GM10847 (cell line): Measurements from ENCODE around the gene ZBTB40.

Source experiments
- POLR2A ChIP-seq: IDR thresholded peaks from 2 replicates; pipeline ENCODE4 v1.6.1; 2011; ENCODE audit not compliant: insufficient read length; ENCODE audit errors: extremely low read depth

The ZBTB40 gene

DNA sequence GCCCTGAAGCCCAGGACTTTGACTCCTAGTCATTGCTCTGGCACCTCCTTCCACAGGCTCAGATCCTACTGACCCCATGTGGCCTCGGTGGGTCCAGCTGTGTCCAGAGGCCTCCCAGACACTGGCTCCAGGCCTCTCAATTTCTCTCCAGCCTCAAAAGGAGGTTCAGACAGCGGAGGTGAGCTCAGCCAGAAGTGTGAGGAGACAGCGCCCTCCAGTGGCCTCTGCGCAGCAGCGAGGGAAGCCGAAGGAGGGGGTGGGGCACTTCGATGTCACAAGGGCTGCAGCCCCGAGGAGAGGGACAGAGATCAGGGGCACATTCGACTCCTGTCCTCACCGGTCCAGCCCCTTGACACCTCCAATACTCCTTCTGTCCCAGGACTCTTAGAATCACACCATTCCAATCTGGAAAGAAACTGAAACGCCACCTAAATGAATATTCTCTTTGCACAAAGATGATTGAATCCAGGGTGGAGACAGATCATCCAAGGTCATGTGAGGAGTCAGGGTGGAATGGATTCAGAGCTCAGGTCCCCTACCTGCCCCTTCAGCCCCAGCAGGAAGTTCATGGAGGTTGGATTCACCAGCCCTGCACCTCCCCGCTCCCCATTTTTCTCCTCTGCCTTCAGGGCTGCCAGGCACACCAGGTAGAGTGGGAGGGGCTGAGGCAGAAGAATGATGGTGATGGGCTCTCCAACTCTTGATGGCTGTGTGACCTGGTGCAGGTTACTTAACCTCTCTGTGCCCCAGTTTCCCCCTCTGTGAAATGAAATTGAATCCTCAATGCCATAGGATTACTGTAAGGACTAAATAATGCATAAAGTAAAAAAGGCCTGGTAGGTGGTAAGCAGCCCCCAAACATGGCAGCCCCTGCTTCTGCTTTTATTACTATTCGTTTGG, 34.8 kb upstream of the ZBTB40 start:
- TF ChIP-seq POLR2A = no peak

DNA sequence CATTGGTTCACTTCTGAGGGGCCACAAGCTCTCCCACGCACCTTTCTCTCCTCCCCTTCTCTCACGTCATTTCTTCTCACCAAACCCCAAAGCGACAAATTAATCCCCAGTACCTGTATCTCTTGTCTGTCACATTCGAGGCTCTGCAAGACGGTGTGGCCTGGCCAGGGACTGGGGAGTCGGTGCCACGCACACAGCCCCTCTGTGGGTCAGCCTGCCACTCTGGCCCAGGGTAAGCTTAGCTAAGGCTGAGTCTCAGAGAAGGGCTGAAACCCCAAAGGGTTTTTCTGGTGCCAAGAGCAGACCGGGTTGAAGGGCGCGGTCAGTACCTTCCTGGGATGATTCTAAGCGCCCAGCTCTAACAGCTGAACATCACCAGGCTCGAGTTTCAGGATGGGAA, 34.2 kb upstream of the ZBTB40 start:
- TF ChIP-seq POLR2A = no peak

DNA sequence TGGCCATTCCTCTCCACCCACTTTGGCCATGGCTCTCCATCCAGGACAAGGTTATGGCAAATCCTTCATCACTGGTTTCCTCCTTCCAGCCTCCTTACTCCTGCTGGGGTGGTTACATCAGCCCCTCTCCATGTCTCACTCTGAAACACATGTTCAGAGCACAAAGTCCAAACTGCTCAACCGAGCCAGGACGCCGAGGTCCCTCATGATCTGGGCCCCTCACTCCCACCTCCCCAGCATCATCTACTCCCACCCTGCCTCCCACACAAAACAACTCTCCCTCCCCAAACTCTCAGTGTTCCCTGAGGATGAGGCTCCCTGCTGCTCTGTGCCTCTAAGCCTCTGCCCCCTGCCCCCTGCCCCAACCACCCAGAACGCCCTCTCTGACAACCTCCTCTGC, 33.3 kb upstream of the ZBTB40 start:
- TF ChIP-seq POLR2A = no peak

DNA sequence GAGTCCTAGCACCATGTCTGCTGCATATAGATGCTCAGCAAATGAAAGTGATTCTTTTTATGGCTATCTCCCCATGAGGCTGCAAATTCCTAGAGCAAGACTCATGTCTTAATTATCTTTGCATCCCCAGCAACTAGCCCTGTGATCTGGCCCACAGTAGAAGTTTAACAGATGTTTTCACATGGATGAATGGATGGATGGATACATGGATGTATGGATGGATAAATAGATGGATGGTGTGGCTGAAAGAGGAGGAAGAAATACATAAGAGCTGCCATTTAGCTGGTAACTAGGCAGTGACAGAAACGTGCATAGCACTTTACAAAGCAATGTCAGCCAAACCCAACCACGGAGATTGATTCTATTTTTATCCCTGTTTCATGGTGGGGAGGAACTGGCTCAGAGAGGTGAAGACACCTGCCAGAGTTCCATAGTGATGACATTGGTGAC, 32.7 kb upstream of the ZBTB40 start:
- no peak for TF ChIP-seq POLR2A

DNA sequence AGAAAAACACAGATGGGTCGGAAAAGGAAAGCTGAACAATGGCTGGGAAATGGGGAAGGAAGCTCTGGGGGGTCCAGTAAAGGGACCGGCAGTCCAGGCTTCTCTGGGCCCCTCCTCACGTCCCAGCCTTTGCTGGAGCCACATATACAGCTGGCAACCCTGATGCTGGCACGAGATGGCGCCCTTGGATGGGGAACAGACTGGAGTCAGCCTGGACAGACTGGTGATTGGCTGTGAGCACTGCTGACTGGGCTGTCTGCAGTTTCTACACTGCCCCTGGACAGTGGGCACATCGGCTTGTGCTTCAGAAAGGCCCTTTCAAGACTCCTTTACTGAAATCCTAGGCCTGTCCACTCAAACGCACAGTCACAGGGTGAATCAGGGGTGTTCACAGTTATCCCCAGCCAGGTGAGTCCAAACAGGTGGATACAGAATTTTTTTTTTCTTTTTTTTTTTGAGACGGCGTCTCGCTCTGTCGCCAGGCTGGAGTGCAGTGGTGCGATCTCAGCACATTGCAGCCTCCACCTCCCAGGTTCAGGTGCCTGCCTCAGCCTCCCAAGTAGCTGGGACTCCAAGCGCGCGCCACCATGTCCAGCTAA, 31.1 kb upstream of the ZBTB40 start:
- no peak for TF ChIP-seq POLR2A

DNA sequence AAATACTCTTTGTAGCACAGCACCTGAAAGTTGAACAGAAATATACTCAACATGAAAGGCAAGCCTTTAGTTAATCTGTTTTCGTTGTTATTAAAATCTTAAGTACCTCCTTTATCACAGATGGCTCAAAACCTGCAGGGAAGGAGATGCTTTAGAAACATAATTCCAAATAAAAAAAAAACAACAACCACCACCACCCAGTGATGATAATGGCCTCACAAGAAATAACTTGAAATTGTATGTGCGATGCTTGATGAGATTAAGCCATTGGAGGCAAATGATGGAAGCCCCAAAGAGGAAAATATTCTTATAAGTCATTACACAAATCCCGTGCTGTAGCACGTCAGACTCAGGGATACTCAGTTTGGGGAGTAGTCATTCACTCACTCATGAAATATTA, 24.9 kb upstream of the ZBTB40 start:
- no peak for TF ChIP-seq POLR2A

DNA sequence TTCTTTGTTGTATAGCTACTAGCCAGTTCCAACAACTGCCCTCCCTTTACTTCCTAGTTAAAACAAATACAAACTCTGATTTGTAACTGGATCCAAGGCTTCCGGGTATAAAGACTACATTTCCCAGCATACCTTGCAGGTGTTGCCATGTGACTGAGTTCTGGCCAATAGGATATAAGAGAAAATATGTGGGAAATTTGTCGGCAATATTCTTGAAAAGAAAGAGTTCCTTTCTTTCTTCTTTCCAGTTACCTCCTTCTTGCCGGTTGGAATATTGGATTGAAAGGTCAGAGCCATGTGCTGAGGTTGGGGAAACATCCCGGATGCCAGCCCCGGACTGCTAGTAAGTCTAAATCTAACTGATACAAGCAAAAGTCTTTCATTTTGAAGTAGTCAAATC, 23.0 kb upstream of the ZBTB40 start:
- TF ChIP-seq POLR2A = no peak

DNA sequence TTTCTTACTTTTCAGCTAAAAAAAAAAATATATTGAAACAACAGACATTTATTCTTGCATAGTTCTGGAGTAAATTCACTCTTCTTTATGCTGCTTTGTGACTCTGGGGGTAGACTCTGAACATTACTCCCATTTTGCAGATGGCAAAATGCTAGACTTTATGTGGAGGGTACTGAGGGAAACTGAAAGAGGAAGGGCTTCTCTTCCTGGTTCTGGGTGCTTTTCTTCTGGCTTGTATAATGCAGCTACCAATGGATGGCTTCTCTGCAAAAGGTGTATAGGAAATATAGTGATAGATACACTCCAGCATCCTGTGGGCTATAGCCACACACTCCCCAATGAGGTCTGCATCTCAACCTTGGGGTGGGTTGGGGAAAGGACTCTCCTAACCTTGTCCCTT, 19.7 kb upstream of the ZBTB40 start:
- no peak for TF ChIP-seq POLR2A

DNA sequence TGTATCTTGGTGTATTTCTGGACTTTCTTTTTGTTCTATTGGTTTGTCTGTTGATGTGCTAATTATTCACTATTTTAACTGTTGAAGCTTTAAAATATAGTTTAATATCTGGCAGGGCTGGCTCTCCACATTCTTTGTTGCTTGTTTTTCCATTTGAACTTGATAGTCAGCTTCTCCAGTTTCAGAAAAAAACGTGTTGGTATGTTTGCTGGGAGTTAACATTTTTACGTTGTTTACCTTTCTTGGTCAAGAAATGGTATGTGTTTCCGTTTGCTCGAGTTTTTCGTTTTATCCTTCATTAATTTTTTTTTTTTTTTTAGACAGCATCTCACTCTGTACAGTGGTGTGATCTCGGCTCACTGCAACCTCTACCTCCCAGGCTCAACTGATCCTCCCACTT, 16.9 kb upstream of the ZBTB40 start:
- no peak for TF ChIP-seq POLR2A

DNA sequence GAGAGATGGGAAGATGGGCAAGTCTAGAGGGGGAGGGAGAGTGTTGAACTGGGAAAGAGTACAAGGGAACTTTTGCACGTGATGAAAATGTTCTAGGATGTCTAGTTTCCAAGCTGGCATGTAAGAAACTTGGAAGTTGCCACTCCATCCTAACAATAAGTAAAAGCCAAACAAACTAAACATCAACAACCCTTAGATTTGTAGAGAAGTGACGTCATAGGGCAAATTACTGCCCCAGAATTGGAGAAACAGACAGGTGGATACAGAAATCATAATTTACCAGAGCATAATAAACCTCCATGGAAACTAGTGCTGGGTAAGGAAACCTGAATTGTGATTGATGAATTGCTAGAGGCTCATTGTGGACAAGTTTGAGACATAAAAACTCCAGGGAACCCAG, 14.7 kb upstream of the ZBTB40 start:
- no peak for TF ChIP-seq POLR2A

DNA sequence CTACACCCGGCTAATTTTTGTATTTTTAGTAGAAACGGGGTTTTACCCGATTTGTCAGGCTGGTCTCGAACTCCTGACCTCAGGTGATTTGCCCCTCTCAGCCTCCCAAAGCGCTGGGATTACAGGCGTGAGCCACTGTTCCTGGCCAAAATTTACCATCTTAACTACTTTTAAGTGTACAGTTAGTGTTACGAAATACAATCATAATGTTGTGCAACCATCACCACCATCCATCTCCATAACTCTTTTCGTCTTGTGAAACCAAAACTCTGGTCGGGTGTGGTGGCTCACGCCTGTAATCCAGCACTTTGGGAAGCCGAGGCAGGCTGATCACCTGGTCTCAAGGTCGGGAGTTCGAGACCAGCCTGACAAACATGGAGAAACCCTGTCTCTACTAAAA, 14.1 kb upstream of the ZBTB40 start:
- no peak for TF ChIP-seq POLR2A

DNA sequence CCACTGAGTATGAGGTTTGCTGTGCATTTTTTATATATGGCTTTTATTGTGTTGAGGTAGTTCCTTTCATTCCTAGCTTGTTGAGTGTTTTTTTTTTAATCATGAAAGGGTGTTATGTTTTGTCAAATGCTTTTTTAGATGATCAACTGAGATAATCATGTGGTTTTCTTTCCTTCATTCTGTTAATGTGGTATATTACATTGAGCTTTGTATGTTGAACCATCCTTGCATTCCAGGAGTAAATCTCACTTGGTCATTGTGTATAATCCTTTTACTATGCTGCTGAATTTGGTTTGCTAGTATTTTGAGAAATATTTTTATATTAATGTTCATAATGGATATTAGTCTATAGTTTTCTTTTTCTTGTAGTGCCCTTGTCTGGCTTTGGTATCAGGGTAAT, 11.1 kb upstream of the ZBTB40 start:
- no peak for TF ChIP-seq POLR2A

DNA sequence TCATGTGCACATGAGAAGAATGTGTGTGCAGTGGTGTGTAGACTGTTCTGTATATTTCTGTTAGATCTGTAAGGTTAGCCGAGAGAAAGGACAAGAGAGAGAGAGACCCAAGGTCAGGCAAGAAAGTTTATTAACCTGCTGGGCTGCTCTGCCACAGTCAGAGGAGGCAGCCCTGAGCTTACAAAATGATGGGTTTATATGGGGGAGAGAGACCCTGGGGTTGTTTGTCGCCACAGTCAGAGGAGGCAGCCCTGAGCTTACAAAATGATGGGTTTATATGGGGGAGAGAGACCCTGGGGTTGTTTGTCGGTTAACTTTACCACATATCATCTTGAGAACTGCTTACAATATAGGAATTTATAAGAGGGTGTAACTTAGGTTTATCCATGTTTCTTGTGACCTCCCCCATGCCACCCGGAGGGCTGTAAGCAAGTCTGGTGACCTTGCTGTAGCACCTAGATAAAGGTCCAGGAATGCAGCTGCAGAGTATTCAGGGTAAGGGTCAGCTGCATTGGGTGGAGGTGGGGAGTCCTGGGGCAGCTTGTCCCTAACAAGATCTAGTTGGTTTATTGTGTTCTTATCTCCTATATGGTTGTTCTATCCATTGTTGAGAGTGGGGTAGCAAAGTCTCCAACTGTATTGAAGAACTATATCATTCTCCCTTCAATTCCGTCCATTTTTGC, 9.3 kb upstream of the ZBTB40 start:
- no peak for TF ChIP-seq POLR2A

DNA sequence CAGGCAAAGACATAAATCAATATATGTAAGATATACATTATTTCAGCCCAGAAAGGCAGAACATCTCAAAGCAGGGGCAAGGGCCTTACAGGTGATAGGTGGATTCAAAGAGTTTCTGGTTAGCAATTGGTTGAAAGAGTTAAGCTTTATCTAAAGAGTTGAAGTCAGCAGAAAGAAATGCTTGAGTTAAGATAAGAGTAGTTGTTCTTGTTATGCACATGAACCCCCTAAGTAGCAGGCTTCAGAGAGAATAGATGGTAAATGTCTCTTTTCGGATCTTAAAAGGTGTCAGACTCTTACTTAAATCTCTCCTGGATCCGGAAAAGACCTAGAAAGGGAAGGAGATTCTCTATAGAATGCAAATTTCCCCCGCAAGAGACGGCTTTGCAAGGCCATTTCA, 8.3 kb upstream of the ZBTB40 start:
- TF ChIP-seq POLR2A = no peak

DNA sequence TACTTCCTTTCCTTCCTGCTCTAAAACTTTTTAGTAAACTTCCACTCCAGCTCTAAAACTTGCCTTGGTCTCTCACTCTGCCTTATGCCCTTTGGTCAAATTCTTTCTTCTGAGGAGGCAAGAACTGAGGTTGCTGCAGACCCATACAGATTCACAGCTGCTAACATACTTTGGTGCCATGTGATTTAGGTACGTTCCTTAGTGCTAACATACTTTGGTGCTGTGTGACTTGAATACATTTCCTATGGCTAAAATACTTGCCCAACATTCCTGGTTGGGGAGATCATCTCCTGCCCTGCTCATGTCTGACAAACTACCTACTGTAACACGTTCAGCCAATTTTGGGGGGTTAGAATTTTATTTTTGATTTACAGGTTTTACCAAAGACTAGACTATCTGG, 6.8 kb upstream of the ZBTB40 start:
- no peak for TF ChIP-seq POLR2A

DNA sequence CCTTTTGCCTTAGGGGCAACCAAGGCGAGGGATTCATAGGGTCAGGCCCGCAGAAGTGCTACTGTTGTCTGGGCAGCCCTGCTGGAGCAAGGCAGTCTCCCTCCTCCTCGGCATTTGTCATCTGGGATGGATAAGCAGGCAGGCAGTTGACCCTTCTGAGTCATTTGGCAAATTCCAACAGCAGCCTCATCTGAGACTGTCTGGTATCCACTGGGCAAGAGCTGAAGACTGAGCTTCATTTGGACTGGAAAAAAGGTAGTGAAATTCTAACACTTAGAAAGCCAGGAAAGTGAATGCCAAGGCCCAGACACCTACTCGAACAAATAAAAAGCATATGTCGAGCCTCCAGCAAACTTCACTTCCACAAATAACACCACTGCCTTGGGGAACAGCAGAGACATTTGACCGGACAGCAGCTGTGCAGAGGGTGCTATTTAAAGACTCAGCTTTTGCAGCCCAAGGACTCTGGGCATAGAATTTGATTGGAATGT, 4.0 kb upstream of the ZBTB40 start:
- TF ChIP-seq POLR2A = no peak

DNA sequence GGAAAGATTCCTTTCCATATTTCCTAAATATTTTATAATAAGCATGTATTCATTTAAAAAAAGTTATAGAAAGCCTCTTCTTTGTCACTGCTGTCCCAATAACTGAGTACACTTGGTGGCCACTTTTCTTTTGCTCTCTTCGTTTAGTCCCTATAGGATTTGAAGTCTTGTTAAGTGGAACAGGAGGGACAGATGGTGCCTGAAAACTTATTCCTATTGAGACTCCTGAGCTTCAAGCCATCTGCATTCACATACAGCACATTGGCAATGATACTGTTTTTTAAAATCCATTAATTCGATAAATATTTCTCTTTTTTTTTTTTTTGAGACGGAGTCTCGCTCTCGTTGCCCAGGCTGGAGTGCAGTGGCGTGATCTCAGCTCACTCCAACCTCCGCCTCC, 2.0 kb upstream of the ZBTB40 start:
- TF ChIP-seq POLR2A = no peak
